HepG2 (cell line): Measurements from ENCODE around the gene ADGRL1. TPM values are rescaled to one million over a fixed set of nuclear protein-coding genes. Genes with fewer than 3 reads are reported as not detected.
A peak's percentile ranks its signal among the peaks of the same experiment; 100 is the strongest.

Experiments used
- ATAC-seq: fragments of 200-7000 bp; cut with Tn5 transposase; 3 replicates; pipeline ENCODE4 v1.9.1; 2020; ENCODE audit warnings: mild to moderate bottlenecking, moderate library complexity
- BruUV-seq: library from RNA; stranded (reverse); fragments of 400-500 nt; replicated peaks from 2 replicates; lab custom pipeline; 2021; lab: Mats Ljungman, UMichigan
- CTCF ChIA-PET: fragments of 300-600 bp; formaldehyde crosslinking; extraction: SDS; loops from one replicate; lab custom pipeline; 2021; ENCODE audit warnings: low total read pairs, inconsistent platforms, low intra/inter-chr PET ratio; lab: Yijun Ruan, JAX
- POLR2A ChIA-PET: fragments of 350-600 bp; sonication (Branson Sonifier 250); formaldehyde crosslinking; loops from one replicate; lab custom pipeline; 2020; ENCODE audit warnings: antibody characterized with exemption, inconsistent platforms; lab: Yijun Ruan, JAX
- DNase-seq: peaks from one replicate; pipeline ENCODE4 v3.0.0-alpha.2; 2015; ENCODE audit warnings: low spot score
- FAIRE-seq: peaks from 3 replicates; lab custom pipeline; 2011; peaks lifted over from hg19 to GRCh38; lab: Jason Lieb, UNC
- H2AFZ ChIP-seq: one replicate; pipeline ENCODE4 v1.6.1; 2011; ENCODE audit warnings: low read length, inconsistent platforms
- H3K27ac ChIP-seq: fragments of 300-600 bp; 3 replicates; pipeline ENCODE4 v1.8.0; 2011; ENCODE audit warnings: mixed run types, mild to moderate bottlenecking, mixed read lengths, low read length, inconsistent platforms; ENCODE audit not compliant: insufficient read depth; ENCODE audit errors: extremely low read length
- H3K27me3 ChIP-seq, 2 experiments: fragments of 200-600 bp in 1 of 2; 2 replicates in 1 of 2; 3 replicates in 1 of 2; pipeline versions ENCODE4 v1.6.0 to v1.8.0; 2011; ENCODE audit warnings: low read length in 2 of 2, mild to moderate bottlenecking in 2 of 2, moderate library complexity in 2 of 2, inconsistent platforms in 1 of 2; ENCODE audit not compliant: insufficient read depth in 2 of 2, control insufficient read depth in 1 of 2
- H3K36me3 ChIP-seq, 2 experiments: fragments of 200-600 bp in 1 of 2; replicated peaks in 1 of 2; 2 replicates in 1 of 2; 3 replicates in 1 of 2; pipeline versions ENCODE4 v1.5.1 to v1.8.0; 2011; ENCODE audit warnings: low read length in 2 of 2, inconsistent platforms in 1 of 2; ENCODE audit not compliant: insufficient read depth in 2 of 2, control insufficient read depth in 1 of 2
- H3K4me1 ChIP-seq: 2 replicates; pipeline ENCODE4 v1.5.1; 2012; ENCODE audit warnings: low read length, inconsistent platforms; ENCODE audit not compliant: insufficient read depth
- H3K4me2 ChIP-seq: 2 replicates; pipeline ENCODE4 v1.6.0; 2011; ENCODE audit warnings: low read depth, low read length, inconsistent platforms
- H3K4me3 ChIP-seq, 3 experiments: fragments of 200-600 bp in 1 of 3; sonication (generic), shearing (Covaris generic) in 1 of 3; replicated peaks in 1 of 3; 2 replicates each; pipeline ENCODE4 v1.5.1; 2011 to 2016; ENCODE audit warnings: low read length in 3 of 3, inconsistent platforms in 2 of 3, low read depth in 2 of 3, mild to moderate bottlenecking in 2 of 3, control low read depth in 1 of 3, mixed read lengths in 1 of 3; ENCODE audit not compliant: insufficient read depth in 1 of 3
- H3K79me2 ChIP-seq: one replicate; pipeline ENCODE4 v1.6.1; 2011; ENCODE audit warnings: low read length, inconsistent platforms; ENCODE audit not compliant: insufficient read depth
- H3K9ac ChIP-seq: 2 replicates; pipeline ENCODE4 v1.6.0; 2011; ENCODE audit warnings: mild to moderate bottlenecking, low read depth, low read length, inconsistent platforms; ENCODE audit not compliant: insufficient read depth
- H3K9me3 ChIP-seq: 2 replicates; pipeline ENCODE4 v1.5.1; 2012; ENCODE audit warnings: mild to moderate bottlenecking, low read length
- H4K20me1 ChIP-seq: 2 replicates; pipeline ENCODE4 v1.6.0; 2011; ENCODE audit warnings: inconsistent platforms, mild to moderate bottlenecking, low read length, moderate library complexity; ENCODE audit not compliant: insufficient read depth
- KLF9 ChIP-seq: IDR thresholded peaks from 2 replicates; pipeline ENCODE4 v1.6.1; 2016; ENCODE audit warnings: low read depth
- MTA1 ChIP-seq: sonication (generic); formaldehyde crosslinking; IDR thresholded peaks from 2 replicates; pipeline ENCODE4 v1.4.0; 2020; ENCODE audit warnings: missing genetic modification reagents, mild to moderate bottlenecking, borderline replicate concordance
- NR2F1 ChIP-seq, 2 experiments: fragments of 450-650 bp in 1 of 2; formaldehyde crosslinking in 1 of 2; IDR thresholded peaks; 2 replicates each; pipeline versions ENCODE4 v1.5.0 to v1.6.1; 2016 to 2020; ENCODE audit warnings: mild to moderate bottlenecking in 1 of 2, missing compliant biosample characterization in 1 of 2, missing genetic modification reagents in 1 of 2, moderate library complexity in 1 of 2
- NR2F6 ChIP-seq, 2 experiments: IDR thresholded peaks; 2 replicates each; pipeline ENCODE4 v1.6.1; 2016; ENCODE audit warnings: antibody characterized with exemption in 1 of 2, mild to moderate bottlenecking in 1 of 2
- PCBP1 ChIP-seq: fragments of 200-400 bp; formaldehyde crosslinking; IDR thresholded peaks from 2 replicates; pipeline ENCODE4 v1.6.1; 2017; ENCODE audit warnings: mild to moderate bottlenecking, low read depth, low read length, borderline replicate concordance
- SAP130 ChIP-seq: IDR thresholded peaks from 2 replicates; pipeline ENCODE4 v1.6.1; 2016; ENCODE audit warnings: low read depth
- SATB2 ChIP-seq: sonication (generic); formaldehyde crosslinking; IDR thresholded peaks from 2 replicates; pipeline ENCODE4 v1.5.0; 2020; ENCODE audit warnings: missing genetic modification reagents
- ZFX ChIP-seq: sonication (generic); formaldehyde crosslinking; IDR thresholded peaks from 2 replicates; pipeline ENCODE4 v1.4.0; 2020; ENCODE audit warnings: mild to moderate bottlenecking, low read depth, missing genetic modification reagents, moderate library complexity
- ZNF335 ChIP-seq: sonication (generic); formaldehyde crosslinking; IDR thresholded peaks from 2 replicates; pipeline ENCODE4 v1.4.0; 2020; ENCODE audit warnings: missing genetic modification reagents
- WGBS: methylation state at CpG from one replicate; pipeline ENCODE4 v1.1.6; 2017; ENCODE audit warnings: low lambda C conversion rate; 5-methylcytosine and 5-hydroxymethylcytosine counted together
- in situ Hi-C: cut with HindIII; loops from 2 replicates; pipeline ENCODE4 v1.10.0; 2017; ENCODE audit warnings: low pct_unique_long_range_greater_than_20kb; ENCODE audit not compliant: extremely low pct_ligation_motif_present
- intact Hi-C: fragments of 100-400 bp; cut with micrococcal nuclease; formaldehyde crosslinking; loops from one replicate; pipeline ENCODE4 v1.10.0; 2022; ENCODE audit not compliant: unreplicated experiment
- polyA plus RNA-seq, 8 experiments: library from polyadenylated mRNA; depleted of rRNA in 3 of 8; stranded (reverse) in 7 of 8; unstranded in 1 of 8; fragments of >200 nt; fragmentation: Illumina TruSeq in 4 of 8; extraction: Trizol in 4 of 8; gene quantifications; 2 replicates each; pipeline versions ENCODE4 v1.2.1 to v1.2.3, GENCODE V29; 2011 to 2016; ENCODE audit warnings: low read depth in 4 of 8, missing spikeins in 1 of 8, mixed read lengths in 1 of 8; ENCODE audit not compliant: insufficient read depth in 1 of 8
- total RNA-seq, 5 experiments: library from RNA; depleted of rRNA; stranded (reverse); fragments of >200 nt; fragmentation: Illumina TruSeq; extraction: Trizol; gene quantifications; 2 replicates each; pipeline ENCODE4 v1.2.3, GENCODE V29; 2016; ENCODE audit warnings: low read depth in 1 of 5
- TF ChIP-seq, protein P1 (sequence below): IDR thresholded peaks from 2 replicates; pipeline ENCODE4 v1.6.1; 2016; ENCODE audit warnings: mild to moderate bottlenecking, missing biosample characterization, missing genetic modification reagents

ADGRL1 gene
- total and polyA plus RNA-seq, 2 of the 13 experiments (the other 11 are each of a cell fraction or from before 2014, with no cell fraction given): 0.49 to 1.7 TPM

DNA sequence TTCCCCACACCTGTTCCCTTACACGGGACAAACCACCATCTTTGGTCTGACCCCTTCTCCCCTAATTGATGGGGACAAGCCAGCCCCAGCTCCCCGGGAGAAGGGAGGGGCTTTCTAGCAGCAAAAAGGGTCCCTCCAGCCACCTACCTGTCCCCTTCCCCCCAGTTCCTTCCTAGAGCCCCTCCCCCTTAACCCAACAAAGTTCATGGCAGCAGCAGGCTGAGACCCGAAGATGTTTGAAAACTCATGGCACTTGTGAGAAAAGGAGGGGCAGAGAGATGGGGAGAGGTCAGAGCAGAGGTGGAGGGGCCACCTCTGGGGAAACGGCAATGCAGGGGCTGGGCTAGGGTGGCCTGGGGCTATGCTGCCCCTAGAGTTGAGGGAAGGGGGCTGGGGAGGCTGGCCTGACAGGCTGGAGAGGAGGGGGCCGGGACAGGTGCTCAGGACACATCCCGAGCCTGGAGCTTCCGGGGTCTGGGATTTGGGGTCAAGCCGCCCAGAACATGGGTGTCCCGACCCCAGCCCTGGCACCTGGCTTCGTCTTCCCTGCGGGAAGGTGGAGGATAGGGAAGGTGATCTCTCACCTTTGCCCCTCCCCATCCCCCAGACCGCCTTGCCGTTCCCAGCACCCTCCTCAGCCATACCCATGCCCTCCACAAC, 57.1 kb downstream of the ADGRL1 start:
- in situ Hi-C loops: no loop called here
- Histone ChIP-seq H3K4me2 (peak overlapping the region; percentile 86; the same call in 1 of the 2 replicates), H3K4me1 (peaks cover 7% of the 10 kb centered on the region; the same call in 1 of the 2 replicates), H2AFZ (no peak overlapping the region), H3K9me3 (no peaks in the 10 kb centered on the region), H3K36me3 (no peaks in the 10 kb centered on the region), H4K20me1 (no peaks in the 10 kb centered on the region), H3K4me3 (no peak overlapping the region), H3K9ac (peak overlapping the region; percentile 33; the same call in 1 of the 2 replicates), H3K27ac (no peak overlapping the region), H3K79me2 (no peaks in the 10 kb centered on the region), H3K27me3 (no peaks in the 10 kb centered on the region; a peak in 1 of 5 replicates)
- TF ChIP-seq, protein P1, sequence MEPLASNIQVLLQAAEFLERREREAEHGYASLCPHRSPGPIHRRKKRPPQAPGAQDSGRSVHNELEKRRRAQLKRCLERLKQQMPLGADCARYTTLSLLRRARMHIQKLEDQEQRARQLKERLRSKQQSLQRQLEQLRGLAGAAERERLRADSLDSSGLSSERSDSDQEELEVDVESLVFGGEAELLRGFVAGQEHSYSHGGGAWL (CRISPR knock-in tag): no peak
- TF ChIP-seq NR2F6 (IDR thresholded peaks at IDR 0.05): no peak
- TF ChIP-seq NR2F6 (CRISPR knock-in tag; IDR thresholded peaks at IDR 0.05): no peak
- TF ChIP-seq ZFX: 0 out of 2 replicates have a peak, but pooled peaks have one; percentile 5
- no peak for TF ChIP-seq ZNF335
- no peak for TF ChIP-seq NR2F1 (CRISPR knock-in tag; IDR thresholded peaks at IDR 0.05)
- no peak for TF ChIP-seq PCBP1
- 0 out of 2 replicates have a peak, but pooled peaks have one; percentile 8 for TF ChIP-seq MTA1
- TF ChIP-seq SAP130 (CRISPR knock-in tag): no peak
- no peak for TF ChIP-seq SATB2 (CRISPR knock-in tag)
- TF ChIP-seq KLF9: no peak
- 61% methylated on average over 8 of the region's 13 CpGs for WGBS
- intact Hi-C loops: no loop called here
- DNase-seq (no peak), ATAC-seq (no peak), FAIRE-seq (no peak)
- no TSS peak for BruUV-seq
- ChIA-PET POLR2A (interaction anchor here (0.5 to 1.3 kb wide), 4 partner anchors 10 to 1089 kb away, joined by 3 to 11 read pairs (median 4); partner anchors contain the start of gene ASF1B), CTCF (interaction anchor here (1.2 kb wide), 1 partner anchor 47 kb away, joined by 3 read pairs; no protein-coding TSS in a partner anchor)
